Right cardiac atrium (tissue), 5 donors: ENCODE data around the gene NODAL. TPM values are rescaled to one million over a fixed set of nuclear protein-coding genes. Genes with fewer than 3 reads are reported as not detected.
A peak's percentile ranks its signal among the peaks of the same experiment; 100 is the strongest.

Experiments used
- ATAC-seq, 2 donors: fragments of 200-7000 bp; cut with Tn5 transposase; one replicate each; pipeline versions ENCODE4 v1.8.0 to v1.9.1; 2020; ENCODE audit warnings: moderate library complexity in 2 of 2, mild to moderate bottlenecking in 1 of 2
- DNase-seq, 3 donors: peaks; one replicate each; pipeline ENCODE4 v3.0.0-alpha.2; 2020
- H3K27ac ChIP-seq: one replicate; pipeline ENCODE4 v1.5.1; 2013; ENCODE audit warnings: mild to moderate bottlenecking, low read length, control low read depth, moderate library complexity
- H3K27me3 ChIP-seq: one replicate; pipeline ENCODE4 v1.6.1; 2013; ENCODE audit not compliant: control insufficient read depth, insufficient read depth
- H3K4me1 ChIP-seq: one replicate; pipeline ENCODE4 v1.6.1; 2013; ENCODE audit warnings: low read length; ENCODE audit not compliant: control insufficient read depth, insufficient read depth
- H3K4me3 ChIP-seq: one replicate; pipeline ENCODE4 v1.5.1; 2013; ENCODE audit warnings: low read length, control low read depth
- H3K9me3 ChIP-seq: one replicate; pipeline ENCODE4 v1.6.1; 2013; ENCODE audit warnings: low read length; ENCODE audit not compliant: control insufficient read depth
- WGBS: extraction: QIAGEN DNeasy Blood & Tissue Kit; methylation state at CpG from one replicate; pipeline ENCODE4 v1.1.7; 2013; 5-methylcytosine and 5-hydroxymethylcytosine counted together
- intact Hi-C, 4 donors: fragments of 100-400 bp; cut with DNase I; formaldehyde crosslinking; loops; one replicate each; pipeline versions ENCODE4 v1.11.0 to v1.14.0; 2022 to 2023
- polyA plus RNA-seq: library from polyadenylated mRNA; stranded (reverse); fragments of 200-250 nt; gene quantifications from one replicate; pipeline ENCODE4 v1.2.3, GENCODE V29; 2013
- total RNA-seq, 4 donors: library from RNA; stranded (reverse); fragmentation: NEBNext Ultra II Directional; extraction: Animal tissue kit (Norgen Biotek cat#: 25700); gene quantifications; one replicate each; pipeline ENCODE4 v1.2.1, GENCODE V29; 2021
- donor health status: healthy with polysubstance abuse.
- donor health status: DM: no; HTN: yes; CAD: no.
- donor health status: DM: no; HTN: no; CAD: no.
- donor health status: DM: no; HTN: yes; CAD: no; lungs with severe emphysema.
- donor health status: DM: yes; HTN: yes; CAD: no.

The NODAL gene
- total and polyA plus RNA-seq, 5 donors: not detected

DNA sequence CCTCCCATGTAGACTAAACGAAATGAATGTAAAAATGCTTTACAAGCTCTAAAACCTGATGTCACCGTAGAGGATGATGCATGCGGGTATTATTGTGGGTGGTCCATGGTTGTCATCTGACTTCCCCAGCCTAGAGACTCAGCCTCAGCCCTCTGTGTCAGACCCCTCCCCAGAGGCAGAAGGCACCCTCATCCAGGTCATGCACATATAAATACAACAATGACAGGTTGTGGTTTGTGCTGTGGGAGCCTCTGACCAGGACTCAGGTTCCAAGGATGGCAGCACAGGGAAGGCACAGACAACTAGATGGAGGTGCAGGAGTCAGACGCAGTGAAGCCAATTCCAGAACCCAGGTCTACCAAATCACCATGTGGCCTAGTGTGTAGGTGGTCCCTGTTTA lies 3.3 kb upstream of the NODAL start:
- H3K4me1 ChIP-seq: no peaks in the 10 kb centered on the region
- 94% methylated on average over 4 of the region's 4 CpGs for WGBS
- no peaks in the 10 kb centered on the region for H3K27me3 ChIP-seq
- DNase-seq (no peak), ATAC-seq (no peak)
- H3K4me3 ChIP-seq: no peak overlapping the region
- no peak overlapping the region for H3K27ac ChIP-seq
- no peaks in the 10 kb centered on the region for H3K9me3 ChIP-seq
- intact Hi-C loops: no loop called here

DNA sequence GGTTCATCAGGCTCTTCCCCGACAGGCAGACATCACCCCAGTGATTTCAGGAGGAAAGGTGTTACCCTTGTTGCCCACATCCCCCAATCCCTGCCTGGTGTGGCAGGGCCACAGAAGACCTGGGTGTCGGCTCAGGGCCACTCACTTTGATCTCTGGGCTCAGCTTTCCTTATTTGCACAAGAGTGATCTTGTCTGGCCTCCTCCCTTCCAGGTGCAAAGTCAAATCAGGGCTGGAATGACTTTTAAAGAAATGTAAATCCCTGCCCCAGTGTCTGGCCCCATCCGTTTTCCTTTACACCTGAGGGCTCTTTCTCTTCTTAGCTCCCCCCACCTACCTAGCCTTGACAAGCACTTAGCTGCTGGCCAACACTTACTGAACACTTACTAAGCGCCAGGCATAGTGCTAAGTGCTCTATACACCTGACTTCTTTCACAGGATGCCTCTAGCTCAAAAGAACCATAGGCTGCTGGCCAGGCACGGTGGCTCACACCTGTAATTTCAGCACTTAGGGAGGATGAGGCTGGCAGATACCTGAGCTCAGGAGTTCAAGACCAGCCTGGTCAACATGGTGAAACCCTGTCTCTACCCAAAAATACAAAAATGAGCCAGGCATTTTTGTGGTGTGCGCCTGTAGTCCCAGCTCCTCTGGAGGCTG lies 979 bp upstream of the NODAL start:
- intact Hi-C loops: no loop called here
- DNase-seq: no peak
- no peak for ATAC-seq
- Histone ChIP-seq H3K27ac (no peak overlapping the region), H3K9me3 (no peaks in the 10 kb centered on the region), H3K27me3 (no peaks in the 10 kb centered on the region), H3K4me3 (no peak overlapping the region), H3K4me1 (no peaks in the 10 kb centered on the region)
- 89% methylated on average over 6 of the region's 6 CpGs for WGBS

GRCh38 chr10:70441895-70442309 lies 421 bp upstream of the NODAL start:
- Histone ChIP-seq H3K27me3 (no peaks in the 10 kb centered on the region), H3K27ac (no peak overlapping the region), H3K4me3 (no peak overlapping the region), H3K9me3 (no peaks in the 10 kb centered on the region), H3K4me1 (no peaks in the 10 kb centered on the region)
- DNase-seq (no peak), ATAC-seq (peak in 1 of 2 donors; percentile 5)
- 50% methylated on average over 12 of the region's 12 CpGs for WGBS
- intact Hi-C loops: no loop called here

GRCh38 chr10:70440296-70441160 lies 953 bp downstream of the NODAL start:
- H3K4me1 ChIP-seq: no peaks in the 10 kb centered on the region
- H3K27ac ChIP-seq: no peak overlapping the region
- no peaks in the 10 kb centered on the region for H3K9me3 ChIP-seq
- H3K4me3 ChIP-seq: peak overlapping the region; percentile 22
- ATAC-seq (peak; percentile 23 to 52), DNase-seq (peak in 1 of 3 donors; percentile 51)
- H3K27me3 ChIP-seq: no peaks in the 10 kb centered on the region
- 3% methylated on average over 69 of the region's 69 CpGs for WGBS
- intact Hi-C loops: no loop called here

DNA sequence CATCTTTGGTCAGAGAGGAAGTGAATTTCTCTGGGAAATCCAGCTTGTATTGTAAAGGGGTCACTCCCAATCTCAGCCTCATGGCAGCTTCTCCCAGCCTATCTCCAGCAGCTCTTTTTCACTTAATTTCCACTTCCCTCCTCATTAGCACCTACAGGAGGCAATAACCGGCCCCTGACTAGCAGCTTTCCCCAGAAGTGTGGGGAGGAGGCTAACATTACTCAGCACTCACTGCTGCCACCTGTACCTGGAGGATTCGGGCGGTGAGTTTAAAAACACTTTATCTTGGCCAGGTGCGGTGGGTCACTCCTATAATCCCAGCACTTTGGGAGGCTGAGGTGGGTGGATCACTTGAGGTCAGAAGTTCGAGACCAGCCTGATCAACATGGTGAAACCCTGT lies 3.8 kb downstream of the NODAL start:
- no peak overlapping the region for H3K4me3 ChIP-seq
- H3K27me3 ChIP-seq: no peaks in the 10 kb centered on the region
- intact Hi-C loops: no loop called here
- 74% methylated on average over 5 of the region's 5 CpGs for WGBS
- H3K9me3 ChIP-seq: no peaks in the 10 kb centered on the region
- no peak for ATAC-seq
- H3K4me1 ChIP-seq: peaks cover 7% of the 10 kb centered on the region
- no peak for DNase-seq
- H3K27ac ChIP-seq: no peak overlapping the region

DNA sequence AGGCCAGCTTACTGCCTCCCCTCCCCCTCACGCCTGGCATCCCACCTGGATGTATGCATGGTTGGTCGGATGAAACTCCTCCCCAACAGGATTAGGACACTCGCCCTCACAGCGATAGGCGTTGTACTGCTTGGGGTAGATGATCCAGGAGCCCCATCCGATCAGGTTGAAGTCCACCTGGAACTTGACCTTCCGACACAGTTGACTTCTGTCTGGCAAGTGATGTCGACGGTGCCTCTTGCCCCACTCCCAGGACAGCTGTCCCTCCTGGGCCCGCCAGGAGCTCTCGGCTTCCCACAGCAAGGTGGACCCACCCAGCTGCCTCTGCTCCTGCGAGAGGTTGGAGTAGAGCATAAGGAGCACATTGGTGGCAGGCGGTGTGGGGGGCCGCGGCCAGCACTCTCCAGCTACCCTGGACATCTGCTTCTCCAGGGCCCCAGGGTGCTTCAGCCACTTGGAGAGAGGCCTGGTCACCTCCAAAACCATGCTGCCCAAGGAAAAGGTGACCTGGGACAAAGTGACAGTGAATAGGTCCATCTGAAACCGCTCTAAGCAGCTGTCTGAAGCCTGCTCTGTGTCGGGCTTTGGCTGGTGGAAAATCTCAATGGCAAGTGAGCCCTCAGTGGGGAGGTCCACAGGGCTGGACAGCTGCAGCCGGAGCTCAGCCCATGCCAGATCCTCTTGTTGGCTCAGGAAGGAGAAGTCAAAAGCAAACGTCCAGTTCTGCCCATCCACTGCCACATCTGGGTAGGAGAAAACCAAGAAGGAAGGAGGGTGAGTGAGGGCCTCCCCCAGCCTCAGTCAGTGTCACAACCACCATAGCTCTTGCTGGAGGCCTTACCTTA lies 6.0 kb downstream of the NODAL start:
- 94% methylated on average over 19 of the region's 19 CpGs for WGBS
- Histone ChIP-seq H3K9me3 (no peaks in the 10 kb centered on the region), H3K4me3 (no peak overlapping the region), H3K27ac (no peak overlapping the region), H3K27me3 (no peaks in the 10 kb centered on the region), H3K4me1 (peaks cover 26% of the 10 kb centered on the region)
- intact Hi-C loops: no loop called here
- ATAC-seq (no peak), DNase-seq (peak in 1 of 3 donors; percentile 48)

- DNase-seq (peak in 1 of 3 donors; percentile 64), ATAC-seq (peak; percentile 7 to 8)
- Histone ChIP-seq H3K4me3 (no peak overlapping the region), H3K27me3 (no peaks in the 10 kb centered on the region), H3K9me3 (no peaks in the 10 kb centered on the region), H3K4me1 (peaks cover 33% of the 10 kb centered on the region), H3K27ac (no peak overlapping the region)
- intact Hi-C loops: no loop called here
- WGBS: 63% methylated on average over 9 of the region's 9 CpGs
Observed at GRCh38 chr10:70433581-70434280, 7.8 kb downstream of the NODAL start.

GRCh38 chr10:70432561-70433263 lies 8.8 kb downstream of the NODAL start:
- Histone ChIP-seq H3K4me3 (no peak overlapping the region), H3K9me3 (no peaks in the 10 kb centered on the region), H3K4me1 (peaks cover 33% of the 10 kb centered on the region), H3K27me3 (no peaks in the 10 kb centered on the region), H3K27ac (peak overlapping the region; percentile 41)
- WGBS: 59% methylated on average over 6 of the region's 6 CpGs
- DNase-seq (peak in 1 of 3 donors; percentile 54), ATAC-seq (peak in 1 of 2 donors; percentile 19)
- intact Hi-C loops: no loop called here

- 47% methylated on average over 4 of the region's 4 CpGs for WGBS
- Histone ChIP-seq H3K4me1 (peaks cover 33% of the 10 kb centered on the region), H3K27me3 (no peaks in the 10 kb centered on the region), H3K9me3 (no peaks in the 10 kb centered on the region), H3K27ac (peak overlapping the region; percentile 96), H3K4me3 (no peak overlapping the region)
- ATAC-seq (peak; percentile 57 to 66), DNase-seq (peak; percentile 69 to 81 (median 80))
- intact Hi-C loops: no loop called here
Observed at GRCh38 chr10:70432101-70432500, 9.4 kb downstream of the NODAL start.
